IMR-90 (cell line): Measurements from ENCODE around the gene SNTG2. TPM values are rescaled to one million over a fixed set of nuclear protein-coding genes. Genes with fewer than 3 reads are reported as not detected.

Source experiments
- ATAC-seq: fragments of 200-7000 bp; cut with Tn5 transposase; 2 replicates; pipeline ENCODE4 v1.9.1; 2020; ENCODE audit warnings: low read depth, mild to moderate bottlenecking, moderate library complexity
- BruUV-seq: library from RNA; stranded (reverse); fragments of 400-500 nt; replicated peaks from 2 replicates; lab custom pipeline; 2021; lab: Mats Ljungman, UMichigan
- CTCF ChIA-PET: fragments of 300-600 bp; formaldehyde crosslinking; extraction: SDS; loops from one replicate; lab custom pipeline; 2021; ENCODE audit warnings: antibody characterized with exemption; lab: Yijun Ruan, JAX
- POLR2A ChIA-PET: fragments of 300-600 bp; sonication (Branson Sonifier 250); formaldehyde crosslinking; loops from one replicate; lab custom pipeline; 2022; ENCODE audit warnings: antibody characterized with exemption; ENCODE audit not compliant: unreplicated experiment; lab: Charles Lee
- DNase-seq: peaks from one replicate; pipeline ENCODE4 v3.0.0; 2013
- H2AFZ ChIP-seq: replicated peaks from 2 replicates; pipeline ENCODE3; 2013; ENCODE audit warnings: low read length, mild to moderate bottlenecking; ENCODE audit not compliant: poor library complexity
- H2AK5ac ChIP-seq: 2 replicates; pipeline ENCODE4 v1.6.1; 2013; ENCODE audit warnings: low read depth, low read length, inconsistent platforms
- H2AK9ac ChIP-seq: replicated peaks from 2 replicates; pipeline ENCODE3; 2013; ENCODE audit warnings: mild to moderate bottlenecking, low read depth, low read length, moderate library complexity; ENCODE audit not compliant: poor library complexity
- H2BK120ac ChIP-seq: 2 replicates; pipeline ENCODE4 v1.6.1; 2013; ENCODE audit warnings: low read depth, low read length, inconsistent platforms
- H2BK15ac ChIP-seq: 3 replicates; pipeline ENCODE4 v1.6.1; 2013; ENCODE audit warnings: low read depth, low read length, inconsistent platforms
- H2BK20ac ChIP-seq: 2 replicates; pipeline ENCODE4 v1.6.1; 2013; ENCODE audit warnings: low read depth, mild to moderate bottlenecking, inconsistent platforms, low read length, moderate library complexity
- H2BK5ac ChIP-seq: 2 replicates; pipeline ENCODE4 v1.6.1; 2013; ENCODE audit warnings: mild to moderate bottlenecking, low read depth, low read length, inconsistent platforms; ENCODE audit not compliant: poor library complexity, severe bottlenecking
- H3K14ac ChIP-seq: replicated peaks from 2 replicates; pipeline ENCODE4 v1.6.1; 2013; ENCODE audit warnings: low read depth, low read length, inconsistent platforms
- H3K18ac ChIP-seq: 2 replicates; pipeline ENCODE4 v1.6.1; 2013; ENCODE audit warnings: low read depth, low read length, control low read depth
- H3K23ac ChIP-seq: 2 replicates; pipeline ENCODE4 v1.6.1; 2013; ENCODE audit warnings: low read depth, low read length, inconsistent platforms
- H3K27ac ChIP-seq: 2 replicates; pipeline ENCODE4 v1.5.1; 2013; ENCODE audit warnings: mild to moderate bottlenecking, control low read depth, low read length; ENCODE audit not compliant: insufficient read depth
- H3K27me3 ChIP-seq: 2 replicates; pipeline ENCODE4 v1.6.1; 2013; ENCODE audit warnings: low read length; ENCODE audit not compliant: control insufficient read depth, insufficient read depth
- H3K36me3 ChIP-seq: 2 replicates; pipeline ENCODE4 v1.6.1; 2013; ENCODE audit warnings: low read length, mixed read lengths; ENCODE audit not compliant: control insufficient read depth, insufficient read depth
- H3K4ac ChIP-seq: 2 replicates; pipeline ENCODE4 v1.6.1; 2013; ENCODE audit warnings: low read depth, low read length, inconsistent platforms
- H3K4me1 ChIP-seq: 2 replicates; pipeline ENCODE4 v1.6.1; 2013; ENCODE audit warnings: low read length, mixed read lengths; ENCODE audit not compliant: control insufficient read depth, insufficient read depth
- H3K4me2 ChIP-seq: 2 replicates; pipeline ENCODE4 v1.6.1; 2013; ENCODE audit warnings: low read depth, mild to moderate bottlenecking, control low read depth, low read length, moderate library complexity
- H3K4me3 ChIP-seq: 2 replicates; pipeline ENCODE4 v1.5.1; 2013; ENCODE audit warnings: low read depth, mild to moderate bottlenecking, control low read depth, low read length, moderate library complexity; ENCODE audit not compliant: insufficient read depth
- H3K56ac ChIP-seq: 2 replicates; pipeline ENCODE4 v1.6.1; 2013; ENCODE audit warnings: low read length, inconsistent platforms; ENCODE audit not compliant: insufficient read depth; ENCODE audit errors: extremely low read depth
- H3K79me1 ChIP-seq, 2 experiments: 2 replicates each; pipeline ENCODE4 v1.6.1; 2013; ENCODE audit warnings: low read length in 2 of 2, inconsistent platforms in 1 of 2, low read depth in 1 of 2
- H3K9ac ChIP-seq: 2 replicates; pipeline ENCODE4 v1.6.1; 2013; ENCODE audit warnings: low read depth, low read length, control low read depth
- H3K9me1 ChIP-seq: 2 replicates; pipeline ENCODE4 v1.6.1; 2013; ENCODE audit warnings: low read length, inconsistent platforms; ENCODE audit not compliant: insufficient read depth
- H3K9me3 ChIP-seq: 2 replicates; pipeline ENCODE4 v1.6.1; 2013; ENCODE audit warnings: low read length; ENCODE audit not compliant: control insufficient read depth, insufficient read depth
- H4K20me1 ChIP-seq: 2 replicates; pipeline ENCODE4 v1.6.1; 2013; ENCODE audit warnings: low read length, inconsistent platforms; ENCODE audit not compliant: insufficient read depth
- H4K5ac ChIP-seq: 2 replicates; pipeline ENCODE4 v1.6.1; 2013; ENCODE audit warnings: mild to moderate bottlenecking, low read depth, low read length, control low read depth
- H4K8ac ChIP-seq, 2 experiments: 2 replicates each; pipeline ENCODE4 v1.6.1; 2013; ENCODE audit warnings: low read depth in 2 of 2, low read length in 2 of 2, control low read depth in 1 of 2, inconsistent platforms in 1 of 2
- H4K91ac ChIP-seq: 2 replicates; pipeline ENCODE4 v1.6.1; 2013; ENCODE audit warnings: low read depth, low read length, inconsistent platforms; ENCODE audit not compliant: insufficient read depth
- BHLHE40 ChIP-seq: fragments of 150-350 bp; IDR thresholded peaks from 2 replicates; pipeline ENCODE4 v1.6.1; 2016; ENCODE audit warnings: mild to moderate bottlenecking, low read depth, low read length
- CEBPB ChIP-seq: IDR thresholded peaks from 2 replicates; pipeline ENCODE4 v1.6.1; 2012; ENCODE audit warnings: low read depth, low read length, improper control_type of control experiment
- CHD1 ChIP-seq: IDR thresholded peaks from 2 replicates; pipeline ENCODE4 v1.6.1; 2012; ENCODE audit warnings: low read depth, low read length, improper control_type of control experiment
- CTCF ChIP-seq: conservative IDR thresholded peaks from 2 replicates; pipeline ENCODE4 v1.5.1; 2012; ENCODE audit warnings: mild to moderate bottlenecking, low read depth, low read length, improper control_type of control experiment
- ELK1 ChIP-seq: fragments of 150-350 bp; IDR thresholded peaks from 2 replicates; pipeline ENCODE4 v1.6.1; 2016; ENCODE audit warnings: low read depth, mild to moderate bottlenecking, low read length, moderate library complexity, borderline replicate concordance
- FOS ChIP-seq: fragments of 150-350 bp; IDR thresholded peaks from 2 replicates; pipeline ENCODE4 v1.6.1; 2016; ENCODE audit warnings: low read depth, low read length
- MAFK ChIP-seq: IDR thresholded peaks from 2 replicates; pipeline ENCODE4 v1.6.1; 2012; ENCODE audit warnings: low read depth, low read length, improper control_type of control experiment
- MAZ ChIP-seq: IDR thresholded peaks from 2 replicates; pipeline ENCODE4 v1.6.1; 2012; ENCODE audit warnings: low read depth, mild to moderate bottlenecking, low read length, improper control_type of control experiment, moderate library complexity, borderline replicate concordance
- MXI1 ChIP-seq: IDR thresholded peaks from 2 replicates; pipeline ENCODE4 v1.6.1; 2012; ENCODE audit warnings: low read depth, mild to moderate bottlenecking, low read length, moderate library complexity, borderline replicate concordance
- NFE2L2 ChIP-seq: fragments of 150-350 bp; IDR thresholded peaks from 2 replicates; pipeline ENCODE4 v1.6.1; 2016; ENCODE audit warnings: low read depth, mild to moderate bottlenecking, low read length
- POLR2A ChIP-seq: IDR thresholded peaks from 2 replicates; pipeline ENCODE4 v1.6.1; 2012; ENCODE audit warnings: mild to moderate bottlenecking, low read depth, low read length
- RAD21 ChIP-seq: IDR thresholded peaks from 2 replicates; pipeline ENCODE4 v1.6.1; 2012; ENCODE audit warnings: low read length, improper control_type of control experiment
- RCOR1 ChIP-seq: IDR thresholded peaks from 2 replicates; pipeline ENCODE4 v1.6.1; 2012; ENCODE audit warnings: mild to moderate bottlenecking, low read length, improper control_type of control experiment; ENCODE audit not compliant: insufficient replicate concordance
- RFX5 ChIP-seq: IDR thresholded peaks from 2 replicates; pipeline ENCODE4 v1.8.0; 2012; ENCODE audit warnings: low read depth, mild to moderate bottlenecking, low read length, moderate library complexity
- SMC3 ChIP-seq: fragments of 150-350 bp; IDR thresholded peaks from 2 replicates; pipeline ENCODE4 v1.6.1; 2016; ENCODE audit warnings: low read depth, mild to moderate bottlenecking, antibody characterized with exemption, low read length, moderate library complexity
- whole genome bisulfite sequencing, 2 experiments: methylation state at CpG; one replicate each; pipeline versions ENCODE4 v1.1.5 to v1.1.7; 2013; ENCODE audit warnings: missing lambda C conversion rate in 2 of 2; ENCODE audit not compliant: insufficient read length in 1 of 2; ENCODE audit errors: extremely low coverage in 2 of 2; 5-methylcytosine and 5-hydroxymethylcytosine counted together
- dilution Hi-C: fragments of 300-500 bp; cut with HindIII; formaldehyde crosslinking; loops from one replicate; pipeline ENCODE4 v1.14.3; 2018; ENCODE audit warnings: low sequenced_read_pairs; ENCODE audit not compliant: unreplicated experiment
- in situ Hi-C: fragments of 300-500 bp; cut with MboI; formaldehyde crosslinking; loops from 3 replicates; pipeline ENCODE4 v1.14.3; 2019; ENCODE audit warnings: low sequenced_read_pairs, inconsistent platforms, mixed read lengths
- intact Hi-C: fragments of 100-400 bp; cut with micrococcal nuclease; formaldehyde crosslinking; loops from 2 replicates; pipeline ENCODE4 v1.10.0; 2022
- polyA plus RNA-seq, 3 experiments: library from polyadenylated mRNA; depleted of rRNA; stranded (reverse); fragments of >200 nt; gene quantifications; 2 replicates each; pipeline ENCODE4 v1.2.3, GENCODE V29; 2012; ENCODE audit warnings: low replicate concordance in 1 of 3
- total RNA-seq: library from RNA; depleted of rRNA; stranded (reverse); fragments of >200 nt; gene quantifications from 2 replicates; pipeline ENCODE4 v1.2.3, GENCODE V29; 2012
- TF ChIP-seq, protein P1 (sequence below): fragments of 150-350 bp; IDR thresholded peaks from 2 replicates; pipeline ENCODE4 v1.6.1; 2017; ENCODE audit warnings: mild to moderate bottlenecking, antibody characterized with exemption, low read length, low read depth

The SNTG2 gene
- total and polyA plus RNA-seq, 2 of the 4 experiments (the other 2 are of a cell fraction) = under 0.01 to 0.17 TPM

- intact Hi-C loops (no loop called here), dilution Hi-C loops (no loop called here), in situ Hi-C loops (no loop called here)
- Histone ChIP-seq H3K18ac (no peak overlapping the region), H2BK15ac (no peak overlapping the region), H3K4me1 (no peaks in the 10 kb centered on the region), H3K14ac (no peak overlapping the region), H4K20me1 (no peaks in the 10 kb centered on the region), H3K36me3 (no peaks in the 10 kb centered on the region), H3K79me1 (no peaks in the 10 kb centered on the region), H4K8ac (no peak overlapping the region), H2AK5ac (no peak overlapping the region), H2BK5ac (no peak overlapping the region), H3K9me1 (no peaks in the 10 kb centered on the region), H3K4ac (no peak overlapping the region), H2BK20ac (no peak overlapping the region), H3K56ac (no peak overlapping the region), H2AFZ (no peak overlapping the region), H3K4me3 (no peak overlapping the region), H4K91ac (no peak overlapping the region), H3K9me3 (peaks cover 3% of the 10 kb centered on the region), H3K9ac (no peak overlapping the region), H3K4me2 (no peak overlapping the region), H4K5ac (no peak overlapping the region), H2AK9ac (no peak overlapping the region), H3K27me3 (no peaks in the 10 kb centered on the region), H3K23ac (no peak overlapping the region), H2BK120ac (no peak overlapping the region), H3K27ac (no peak overlapping the region)
- POLR2A ChIA-PET = no interaction called here
- CTCF ChIA-PET = no interaction called here
- WGBS, 2 experiments = no CpG with 5 or more reads among the region's 7 CpGs
- no peak for TF ChIP-seq RCOR1
- no peak for TF ChIP-seq MAZ
- no peak for TF ChIP-seq CTCF
- TF ChIP-seq CHD1 = no peak
- TF ChIP-seq MXI1 = no peak
- TF ChIP-seq NFE2L2 = no peak
- no peak for TF ChIP-seq MAFK
- no peak for TF ChIP-seq ELK1
- no peak for TF ChIP-seq RFX5
- no peak for TF ChIP-seq SMC3
- TF ChIP-seq POLR2A = no peak
- no peak for TF ChIP-seq FOS
- no peak for TF ChIP-seq RAD21
- TF ChIP-seq BHLHE40 = no peak
- TF ChIP-seq CEBPB = no peak
- TF ChIP-seq, protein P1, sequence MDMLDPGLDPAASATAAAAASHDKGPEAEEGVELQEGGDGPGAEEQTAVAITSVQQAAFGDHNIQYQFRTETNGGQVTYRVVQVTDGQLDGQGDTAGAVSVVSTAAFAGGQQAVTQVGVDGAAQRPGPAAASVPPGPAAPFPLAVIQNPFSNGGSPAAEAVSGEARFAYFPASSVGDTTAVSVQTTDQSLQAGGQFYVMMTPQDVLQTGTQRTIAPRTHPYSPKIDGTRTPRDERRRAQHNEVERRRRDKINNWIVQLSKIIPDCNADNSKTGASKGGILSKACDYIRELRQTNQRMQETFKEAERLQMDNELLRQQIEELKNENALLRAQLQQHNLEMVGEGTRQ = no peak
- no peak for DNase-seq
- no TSS peak for BruUV-seq
- ATAC-seq = no peak
These were observed 33.7 kb upstream of the SNTG2 start for GRCh38 chr2:916935-917334.
